Measurements from ENCODE around the gene CUTA.

DNA sequence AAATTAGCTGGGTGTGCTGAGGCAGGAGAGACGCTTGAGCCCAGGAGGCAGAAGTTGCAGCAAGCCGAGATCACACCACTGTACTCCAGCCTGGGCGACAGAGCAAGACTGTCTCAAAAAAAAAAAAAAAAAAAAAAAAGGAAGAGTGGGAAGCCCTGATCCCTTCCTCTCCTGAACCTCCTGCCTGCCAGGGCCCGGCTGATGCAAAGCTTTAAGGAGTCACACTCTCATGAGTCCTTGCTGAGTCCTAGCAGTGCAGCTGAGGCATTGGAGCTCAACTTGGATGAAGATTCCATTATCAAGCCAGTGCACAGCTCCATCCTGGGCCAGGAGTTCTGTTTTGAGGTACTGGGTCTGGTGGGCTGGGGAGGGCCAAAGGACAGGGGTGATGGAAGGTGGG, 17.1 kb upstream of the CUTA start:
- TF ChIP-seq EZH2 (IDR thresholded peaks at IDR 0.05) (no peak), POLR2AphosphoS5 (IDR thresholded peaks at IDR 0.05; ENCODE audit: borderline replicate concordance, low read depth, low read length) (no peak), FOXP2 (optimal IDR thresholded peaks at IDR 0.05; ENCODE audit: control extremely low read depth, extremely low read length, insufficient read depth) (no peak)

All from SK-N-MC (cell line).